Measurements from ENCODE around the gene BBS9.
A peak's percentile ranks its signal among the peaks of the same experiment; 100 is the strongest.
"Not testable (repeated sequence)": the region's sequence is repeated elsewhere in the genome, so short reads cannot be mapped to it uniquely, and the experiment has no call there.

Gene BBS9

DNA sequence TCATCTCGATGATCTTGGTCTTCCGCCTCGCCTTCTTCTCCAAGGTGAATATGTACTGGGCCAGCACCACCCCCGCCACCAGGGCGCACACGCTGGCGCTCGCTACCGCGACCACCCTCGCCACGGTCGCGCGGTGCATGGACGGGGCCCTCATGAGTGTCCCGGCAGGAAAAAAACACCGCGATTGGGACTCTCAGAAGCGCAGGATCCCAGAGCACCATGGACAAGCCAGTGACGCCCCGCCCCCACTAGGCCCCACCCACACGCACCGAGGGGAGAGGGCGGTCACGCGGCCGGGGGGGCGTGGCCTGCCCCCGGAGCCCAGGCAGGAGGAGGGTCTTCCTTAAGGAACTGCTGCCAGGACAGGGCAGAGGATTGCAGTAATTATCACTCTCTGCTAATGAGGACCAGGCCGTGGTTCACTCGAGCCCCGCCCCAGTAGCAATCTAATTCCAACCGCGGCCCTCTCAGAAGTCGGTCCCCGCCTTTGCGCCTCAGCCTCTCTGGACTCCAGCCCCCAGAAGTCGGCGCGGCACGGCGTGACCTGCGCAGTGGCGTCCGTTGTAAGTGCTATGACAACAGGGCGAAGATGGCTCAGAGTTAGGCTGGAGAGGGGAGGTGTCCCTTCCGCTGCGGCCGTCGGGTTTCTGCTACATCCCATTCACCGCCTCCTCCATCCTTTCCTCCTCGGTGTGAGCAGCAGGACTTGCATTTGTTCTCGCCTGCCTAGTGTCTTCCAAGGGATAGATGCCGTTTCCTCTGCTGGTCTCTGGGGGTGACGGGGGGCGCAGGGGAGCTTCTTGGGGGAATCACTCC lies at the start of gene BBS9:
TSS of gene BBS9 (plus strand) at position 575 of the 816 bp plus-strand sequence. CDS start 16,689 bp downstream, outside the sequence.
- DNase-seq (ENCODE audit: low read depth, low spot score): peak; percentile 88

- DNase-seq (ENCODE audit: low read depth, low spot score): no peak
These were observed 49.3 kb upstream of the BBS9 start for GRCh38 chr7:33079763-33080690.

DNA sequence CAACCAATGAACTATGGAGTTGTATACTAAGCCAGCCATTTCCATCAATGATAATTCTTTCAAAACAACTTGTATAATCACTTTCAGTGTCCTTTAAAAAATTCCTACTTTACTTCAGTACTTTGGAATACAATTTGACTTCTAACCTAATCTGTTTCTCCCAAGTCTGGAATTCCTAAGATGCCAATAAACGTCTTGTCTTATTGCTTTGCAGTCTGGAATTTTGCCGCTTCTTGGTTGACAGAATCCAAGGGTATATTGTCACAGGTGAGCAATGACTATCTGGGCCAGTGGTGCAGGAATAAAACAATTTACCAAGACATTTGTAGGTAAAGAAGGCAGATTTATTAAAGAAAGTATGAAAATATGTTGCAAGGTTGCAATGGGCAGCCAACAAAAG lies 42.0 kb upstream of the BBS9 start:
- no peak for DNase-seq (ENCODE audit: low read depth, low spot score)

DNA sequence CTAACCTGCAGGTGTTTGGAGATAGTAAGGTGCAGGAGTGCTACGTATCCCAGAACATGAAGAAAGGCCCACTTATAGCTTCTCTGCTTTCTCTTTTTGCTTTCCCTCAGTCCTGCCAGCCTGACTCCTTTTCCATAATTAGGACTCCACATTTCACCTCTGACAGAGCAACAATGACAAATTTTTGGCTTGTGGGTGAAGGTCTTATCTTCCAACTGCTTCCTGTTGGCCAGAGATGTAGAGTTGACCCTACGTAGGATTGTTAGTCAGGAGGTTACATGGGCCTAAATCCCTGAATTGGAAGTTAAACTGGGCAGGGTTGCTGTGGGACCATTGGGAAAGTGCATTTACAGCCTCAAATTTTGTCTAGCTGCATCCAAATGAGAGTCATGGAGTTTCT lies 41.5 kb upstream of the BBS9 start:
- DNase-seq (ENCODE audit: low read depth, low spot score): no peak

DNA sequence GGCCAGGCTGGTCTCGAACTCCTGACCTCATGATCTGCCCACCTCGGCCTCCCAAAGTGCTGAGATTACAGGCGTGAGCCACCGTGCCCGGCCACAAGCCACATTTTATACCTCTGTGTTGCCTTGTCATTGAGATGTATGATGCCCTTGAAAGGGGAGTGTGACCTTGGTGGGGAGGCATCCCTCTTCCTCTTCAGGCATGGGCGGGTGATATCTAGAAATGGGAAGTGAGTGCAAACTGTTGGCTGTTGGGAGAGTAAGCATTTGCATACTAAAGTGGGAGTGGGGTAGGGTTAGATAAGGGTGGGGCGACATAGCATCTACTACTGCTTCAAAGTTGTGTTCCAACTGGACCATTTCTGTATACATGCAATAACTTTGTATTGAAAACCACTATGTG lies 40.2 kb upstream of the BBS9 start:
- no peak for DNase-seq (ENCODE audit: low read depth, low spot score)

DNA sequence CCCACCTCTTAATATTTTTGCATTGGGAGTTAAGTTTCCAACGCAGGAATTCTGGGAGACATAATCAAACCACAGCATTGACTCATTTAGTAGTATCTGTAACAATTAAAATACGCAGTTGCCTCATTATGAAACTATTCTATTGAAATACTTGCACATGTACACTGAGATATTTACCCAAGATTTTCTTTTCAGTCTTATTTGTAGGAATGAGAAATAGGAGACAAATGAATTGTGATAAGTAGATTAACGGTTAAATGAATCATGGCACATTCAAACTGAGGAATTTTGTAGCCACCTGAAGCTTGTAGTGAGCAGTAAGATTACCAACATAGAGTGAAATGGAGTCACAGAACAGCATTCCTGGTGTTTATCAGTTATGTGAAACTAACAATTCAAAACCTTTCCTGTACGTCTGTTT lies 38.2 kb upstream of the BBS9 start:
- DNase-seq (ENCODE audit: low read depth, low spot score): no peak

DNA sequence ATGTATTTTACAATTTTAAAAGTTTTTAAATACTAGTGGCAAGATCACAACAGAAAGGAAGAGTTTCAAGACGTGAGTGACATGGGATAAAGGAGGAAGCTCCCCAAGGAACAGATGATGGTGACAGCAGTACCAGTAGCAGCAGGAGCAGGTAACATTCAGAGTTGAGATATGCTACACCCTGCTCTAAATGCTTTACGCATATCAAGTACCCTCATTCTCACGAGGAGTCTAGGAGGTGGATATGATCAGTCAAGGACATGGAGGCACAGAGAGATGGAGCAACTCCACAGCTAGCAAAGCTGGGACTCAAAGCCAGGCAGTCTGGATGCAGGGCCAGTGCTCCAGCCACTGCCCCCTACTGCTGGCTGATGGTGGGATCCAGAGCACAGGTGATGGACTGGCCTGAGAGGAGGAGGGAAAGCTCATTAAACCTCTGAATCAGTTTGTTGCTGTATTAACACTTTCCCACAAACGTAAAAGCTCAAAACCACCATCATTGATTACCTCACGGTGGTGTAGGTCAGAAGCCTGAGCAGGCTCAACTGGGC lies 37.6 kb upstream of the BBS9 start:
- no peak for DNase-seq (ENCODE audit: low read depth, low spot score)

DNA sequence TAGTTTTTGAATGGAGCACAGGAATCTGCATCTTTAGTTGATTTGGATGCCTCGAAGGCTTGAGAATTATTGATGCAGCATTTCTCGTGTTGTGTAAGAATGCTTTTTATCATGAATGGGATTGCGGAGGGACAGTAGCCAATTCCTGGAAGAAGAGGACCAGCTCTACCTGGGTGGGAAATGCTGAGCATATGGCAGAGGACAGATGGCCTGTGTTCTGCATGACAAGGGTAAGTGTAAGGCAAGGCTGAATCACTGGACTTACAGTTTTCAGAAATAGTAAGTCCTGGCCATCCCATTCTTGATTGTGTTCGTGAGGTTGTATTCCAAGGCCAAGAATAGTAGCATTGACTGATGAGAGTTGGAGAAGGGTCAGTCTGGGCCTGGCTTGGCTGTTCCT lies 36.1 kb upstream of the BBS9 start:
- no peak for DNase-seq (ENCODE audit: low read depth, low spot score)

DNA sequence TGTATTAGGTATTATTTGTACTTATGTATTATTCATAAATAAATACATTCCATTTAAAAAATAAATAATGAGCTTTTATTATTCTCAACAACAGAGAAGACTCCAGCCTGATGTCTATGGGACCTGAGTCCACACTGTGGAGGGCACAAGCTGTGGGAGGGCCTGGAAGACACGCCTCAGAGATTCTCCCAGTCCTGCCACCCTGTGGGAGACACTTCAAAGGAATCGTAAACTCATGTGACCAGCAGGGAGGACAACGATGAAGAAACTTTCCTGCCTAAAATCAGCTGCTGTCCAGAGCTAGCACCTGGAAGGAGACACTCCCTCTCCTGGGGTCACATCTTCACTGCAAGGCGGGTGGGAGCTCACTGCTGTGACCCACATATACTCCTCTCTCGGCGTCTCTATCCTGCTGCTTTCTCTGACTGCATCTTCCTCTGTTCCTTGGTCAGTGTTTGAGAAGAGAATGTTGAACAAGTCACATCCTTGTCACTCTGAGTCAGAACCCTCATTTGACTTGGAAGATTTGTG lies 34.6 kb upstream of the BBS9 start:
- not testable (repeated sequence) for DNase-seq (ENCODE audit: low read depth, low spot score)

- DNase-seq (ENCODE audit: low read depth, low spot score): no peak
These were observed 30.0 kb upstream of the BBS9 start for GRCh38 chr7:33099154-33099940.

DNA sequence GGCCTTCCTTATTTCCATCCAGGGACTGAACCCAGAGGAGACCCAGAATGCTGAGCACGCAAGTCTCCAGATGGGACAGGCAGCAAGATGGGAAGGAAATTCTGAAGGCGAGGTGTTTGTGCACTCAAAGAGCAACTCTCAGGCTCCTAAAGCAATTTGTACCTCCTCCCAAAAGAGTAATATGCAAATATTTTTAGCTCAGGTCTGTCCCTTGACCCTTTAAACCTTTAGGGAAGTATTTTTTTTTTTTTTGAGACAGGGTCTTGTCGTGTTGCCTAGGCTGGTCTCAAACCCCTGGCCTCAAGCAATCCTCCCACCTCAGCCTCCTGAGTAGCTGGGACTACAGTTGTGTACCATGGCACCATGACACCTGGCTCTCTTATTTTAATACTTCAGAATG lies 28.6 kb upstream of the BBS9 start:
- no peak for DNase-seq (ENCODE audit: low read depth, low spot score)

- DNase-seq (ENCODE audit: low read depth, low spot score): no peak
These were observed 27.5 kb upstream of the BBS9 start for GRCh38 chr7:33101906-33102305.

GRCh38 chr7:33107136-33108066 lies 22.0 kb upstream of the BBS9 start:
- peak; percentile 9 for DNase-seq (ENCODE audit: low read depth, low spot score)

GRCh38 chr7:33108554-33109004 lies 20.8 kb upstream of the BBS9 start:
- DNase-seq (ENCODE audit: low read depth, low spot score): peak; percentile 23

- peak; percentile 20 for DNase-seq (ENCODE audit: low read depth, low spot score)
These were observed 20.2 kb upstream of the BBS9 start, which contains the start of gene RP9 for GRCh38 chr7:33109005-33109757. TSS of gene RP9 (minus strand) at chr7:33109404. CDS start at chr7:33109372, 32 bp downstream.

- DNase-seq (ENCODE audit: low read depth, low spot score): no peak
These were observed 19.6 kb upstream of the BBS9 start for GRCh38 chr7:33109758-33110238.

DNA sequence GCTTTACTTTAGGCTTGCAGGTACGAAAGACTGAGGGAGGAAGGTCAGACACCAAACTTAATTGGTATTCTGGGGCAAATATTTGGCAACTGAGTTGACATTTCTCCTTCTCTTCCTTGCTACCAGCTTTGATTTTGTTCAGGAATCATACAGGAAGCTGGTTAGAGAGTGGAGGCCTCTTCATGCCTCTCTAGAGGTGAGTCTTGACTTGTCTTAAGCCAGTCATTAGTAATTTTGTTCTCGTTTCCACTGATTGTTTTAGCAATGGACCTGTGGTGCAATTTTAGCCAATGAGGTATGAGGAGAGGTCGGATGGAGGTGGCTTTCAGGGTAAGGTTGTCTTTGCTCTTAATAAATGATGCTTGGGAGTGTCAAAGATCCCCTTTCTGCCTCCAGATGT lies 17.8 kb upstream of the BBS9 start:
- no peak for DNase-seq (ENCODE audit: low read depth, low spot score)

DNA sequence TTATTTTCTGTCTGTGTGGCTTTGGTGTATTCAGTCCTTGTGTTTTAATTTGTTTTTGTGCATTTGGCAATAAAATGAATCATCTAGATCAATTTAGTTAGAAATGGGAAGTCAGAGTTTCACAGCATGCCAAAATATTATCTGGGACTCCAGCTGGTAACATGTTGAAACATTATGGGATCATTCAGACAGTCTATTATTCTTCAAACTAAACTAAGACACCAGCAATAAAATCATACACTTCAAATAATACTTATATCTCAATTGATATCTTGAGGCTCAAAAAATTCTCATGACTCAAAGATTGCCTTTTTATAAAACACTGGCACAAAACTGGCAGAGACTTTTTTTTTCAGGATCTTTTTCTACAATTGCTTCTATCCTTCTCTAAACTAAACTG lies 14.4 kb upstream of the BBS9 start:
- DNase-seq (ENCODE audit: low read depth, low spot score): no peak

DNA sequence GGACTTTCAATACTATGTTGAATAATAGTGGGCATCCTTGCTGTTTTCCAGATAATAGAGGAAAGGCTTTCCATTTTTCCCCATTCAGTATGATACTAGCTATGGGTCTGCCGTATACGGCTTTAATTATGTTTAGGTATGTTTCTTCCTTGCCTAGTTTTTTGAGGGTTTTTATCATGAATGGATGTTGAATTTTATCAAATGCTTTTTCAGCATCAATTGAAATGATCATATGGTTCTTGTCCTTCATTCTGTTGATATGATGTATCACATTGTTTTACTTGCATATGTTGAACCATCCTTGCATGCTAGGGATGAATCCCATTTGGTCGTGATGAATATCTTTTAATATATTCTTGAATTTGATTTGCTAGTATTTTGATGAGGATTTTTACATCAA lies 11.0 kb upstream of the BBS9 start:
- no peak for DNase-seq (ENCODE audit: low read depth, low spot score)

Measured in smooth muscle cell of the brain vasculature (primary cell).